NCI-H524 treated with DMSO at 0.1 percent for 48 hours (cell line): ENCODE data around the gene ASH1L.
"Not testable (repeated sequence)": the region's sequence is repeated elsewhere in the genome, so short reads cannot be mapped to it uniquely, and the experiment has no call there.

Source experiments
- DNase-seq: peaks from one replicate; lab custom pipeline; 2025; lab: John Stamatoyannopoulos, UW

Gene ASH1L

GRCh38 chr1:155561779-155562580 is 623 bp downstream of the ASH1L start:
- DNase-seq = not testable (repeated sequence)

- no peak for DNase-seq
These were observed 6.7 kb downstream of the ASH1L start for GRCh38 chr1:155555915-155556314.

DNA sequence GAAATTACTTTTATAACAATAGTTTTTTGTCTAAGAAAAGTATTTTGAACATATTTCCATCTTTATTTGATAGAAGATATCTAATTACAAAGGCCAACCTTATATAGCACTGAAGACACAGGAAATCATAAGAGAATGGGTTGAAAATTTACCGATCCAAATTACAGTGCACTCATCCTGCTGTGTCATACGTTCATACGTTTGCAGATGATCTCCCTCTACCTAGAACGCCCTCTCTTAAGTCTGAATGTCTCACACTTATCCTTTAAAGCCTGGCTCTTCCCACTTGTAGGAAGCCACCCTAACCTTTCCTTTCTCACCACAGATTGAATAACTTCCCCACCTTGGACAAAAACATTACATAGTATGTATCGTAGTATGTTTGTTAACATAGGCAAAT is 9.3 kb downstream of the ASH1L start:
- DNase-seq = no peak

DNA sequence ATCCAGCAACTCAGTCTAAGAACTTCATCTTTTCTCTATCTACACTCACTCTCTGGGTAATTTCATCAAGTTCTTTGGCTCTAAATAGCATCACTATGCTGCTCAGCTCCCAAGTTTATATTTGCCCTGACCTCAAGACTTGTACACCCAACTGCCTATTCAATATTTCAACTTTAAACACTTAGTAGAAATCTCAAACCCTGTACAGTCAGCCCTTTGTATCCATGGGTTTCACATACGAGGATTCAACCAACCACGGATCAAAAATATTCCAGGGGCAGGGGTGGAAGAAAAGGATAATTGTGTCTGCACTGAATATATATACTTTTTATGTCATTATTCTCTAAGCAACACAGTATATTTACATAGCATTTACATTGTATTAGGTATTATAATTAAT is 13.9 kb downstream of the ASH1L start:
- DNase-seq = no peak

GRCh38 chr1:155540000-155540874 is 22.4 kb downstream of the ASH1L start:
- DNase-seq = no peak

- DNase-seq = no peak
These were observed 25.4 kb downstream of the ASH1L start for GRCh38 chr1:155537193-155537592.

- no peak for DNase-seq
These were observed 31.0 kb downstream of the ASH1L start for GRCh38 chr1:155531624-155532023.

DNA sequence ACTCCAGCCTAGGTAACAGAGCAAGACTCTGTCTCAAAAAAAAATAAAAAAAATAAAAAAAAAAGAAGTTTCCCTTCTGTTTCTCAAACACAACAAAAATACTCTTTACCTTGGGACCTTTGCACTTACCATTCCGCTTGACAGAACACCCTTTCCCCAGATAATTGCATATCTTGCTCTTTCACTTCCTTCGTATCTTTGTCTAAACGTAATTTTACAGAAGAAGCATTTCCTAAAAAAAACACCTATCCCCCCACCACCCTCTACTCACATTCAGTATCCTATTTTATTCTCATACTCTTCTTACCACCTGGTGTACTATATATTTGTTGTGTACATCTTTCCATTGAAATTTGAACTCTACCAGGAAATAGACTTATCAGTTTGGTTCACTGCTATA is 32.7 kb downstream of the ASH1L start:
- DNase-seq = no peak

- DNase-seq = no peak
These were observed 33.5 kb downstream of the ASH1L start for GRCh38 chr1:155529109-155529508.

- no peak for DNase-seq
These were observed 34.9 kb downstream of the ASH1L start for GRCh38 chr1:155527677-155528076.

GRCh38 chr1:155526356-155526755 is 36.2 kb downstream of the ASH1L start:
- DNase-seq = no peak

DNA sequence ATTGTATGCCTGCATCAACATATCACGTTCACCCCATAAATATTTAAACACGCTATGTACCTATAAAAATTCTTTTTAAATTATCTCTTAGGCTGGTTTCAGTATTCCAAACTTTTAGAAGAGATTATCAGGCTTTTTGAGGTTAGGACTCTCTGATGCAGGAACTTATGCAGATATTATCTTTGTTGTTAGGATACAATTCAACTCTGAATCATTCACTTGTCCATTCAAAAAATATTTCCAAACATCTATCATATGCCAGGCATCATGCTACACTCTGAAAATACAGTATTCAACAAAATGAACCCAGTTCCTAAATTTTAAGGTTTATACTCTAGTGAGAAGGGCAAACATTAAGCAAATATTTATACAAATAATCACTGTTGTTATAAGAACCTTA is 40.5 kb downstream of the ASH1L start:
- DNase-seq = no peak

DNA sequence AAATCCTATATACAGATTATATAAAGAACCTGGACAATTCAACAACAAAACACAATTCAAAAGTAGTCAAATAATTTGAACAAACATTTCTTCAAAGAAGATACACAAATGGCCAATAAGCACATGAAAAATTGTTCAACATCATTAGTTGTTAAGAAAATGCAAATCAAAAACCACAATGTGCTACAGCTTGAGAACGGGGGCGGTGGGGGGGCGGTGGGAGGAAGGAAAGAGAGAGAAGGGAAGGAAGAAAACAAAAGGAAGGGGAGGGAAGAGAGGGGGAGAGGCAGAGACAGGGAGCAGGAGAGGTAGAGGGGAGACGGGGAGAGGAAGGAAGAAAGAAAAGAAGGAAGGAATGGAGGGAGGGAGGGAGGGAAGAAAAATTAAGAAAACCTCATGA is 44.1 kb downstream of the ASH1L start:
- DNase-seq = no peak

DNA sequence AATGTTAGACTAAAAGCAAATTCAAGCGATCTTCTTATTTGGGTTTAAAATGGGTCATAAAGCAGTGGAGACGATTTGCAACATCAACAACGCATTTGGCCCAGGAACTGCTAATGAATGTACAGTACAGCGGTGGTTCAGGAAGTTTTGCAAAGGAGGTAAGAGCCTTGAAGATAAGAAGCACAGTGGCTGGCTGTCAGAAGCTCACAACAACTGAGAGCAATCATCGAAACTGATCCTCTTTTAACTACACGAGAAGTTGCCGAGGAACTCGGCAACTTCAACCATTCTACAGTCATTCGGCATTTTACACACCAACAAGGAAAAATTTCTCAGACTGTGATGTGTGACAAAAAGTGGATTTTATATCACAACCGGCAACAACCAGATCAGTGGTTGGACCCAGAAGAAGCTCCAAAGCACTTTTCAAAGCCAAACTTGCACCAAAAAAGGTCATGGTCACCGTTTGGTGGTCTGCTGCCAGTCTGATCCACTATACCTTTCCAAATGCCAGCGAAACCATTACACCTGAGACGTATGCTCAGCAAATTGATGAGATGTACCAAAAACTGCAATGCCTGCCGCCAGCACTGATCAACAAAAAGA is 47.9 kb downstream of the ASH1L start:
- no peak for DNase-seq

DNA sequence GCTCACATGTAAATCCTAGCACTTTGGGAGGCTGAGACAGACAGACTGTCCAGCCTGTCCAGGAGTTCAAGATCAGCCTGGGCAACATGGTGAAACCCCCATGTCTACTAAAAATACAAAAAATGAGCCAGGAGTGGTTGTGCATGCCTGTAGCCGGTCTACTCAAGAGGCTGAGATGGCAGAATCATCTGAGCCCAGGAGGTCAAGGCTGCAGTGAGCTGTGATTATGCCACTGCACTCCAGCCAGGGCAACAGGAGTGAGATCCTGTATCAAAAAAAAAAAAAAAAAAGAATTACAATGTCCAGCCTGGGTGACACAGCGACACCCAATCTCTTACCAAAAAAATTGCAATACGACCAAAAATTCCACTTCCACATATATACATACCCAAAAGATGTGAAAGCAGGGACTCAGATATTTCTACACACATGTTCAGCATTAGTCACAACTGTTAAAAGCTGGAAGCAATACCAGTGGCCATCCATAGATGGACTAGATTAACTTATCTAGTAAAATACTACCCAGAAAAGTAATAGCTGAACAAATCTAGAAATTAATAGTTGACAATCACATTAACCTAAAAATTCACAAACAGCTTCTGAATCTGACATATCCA is 49.2 kb downstream of the ASH1L start:
- DNase-seq = no peak

DNA sequence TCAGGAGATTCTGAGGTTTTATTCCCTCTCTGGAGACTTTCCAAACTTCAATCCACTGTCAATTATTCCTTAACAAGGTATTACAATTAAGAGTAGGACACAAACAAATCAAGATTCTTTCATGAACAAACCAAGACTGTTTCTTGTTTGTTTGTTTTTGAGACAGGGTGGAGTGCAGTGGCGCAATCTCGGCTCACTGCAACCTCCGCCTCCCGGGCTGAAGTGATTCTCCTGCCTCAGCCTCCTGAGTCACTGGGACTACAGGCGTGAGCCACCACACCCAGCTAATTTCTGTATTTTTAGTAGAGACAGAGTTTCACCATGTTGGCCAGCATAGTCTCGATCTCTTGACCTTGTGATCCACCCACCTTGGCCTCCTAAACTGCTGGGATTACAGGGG is 51.2 kb downstream of the ASH1L start:
- DNase-seq = not testable (repeated sequence)

DNA sequence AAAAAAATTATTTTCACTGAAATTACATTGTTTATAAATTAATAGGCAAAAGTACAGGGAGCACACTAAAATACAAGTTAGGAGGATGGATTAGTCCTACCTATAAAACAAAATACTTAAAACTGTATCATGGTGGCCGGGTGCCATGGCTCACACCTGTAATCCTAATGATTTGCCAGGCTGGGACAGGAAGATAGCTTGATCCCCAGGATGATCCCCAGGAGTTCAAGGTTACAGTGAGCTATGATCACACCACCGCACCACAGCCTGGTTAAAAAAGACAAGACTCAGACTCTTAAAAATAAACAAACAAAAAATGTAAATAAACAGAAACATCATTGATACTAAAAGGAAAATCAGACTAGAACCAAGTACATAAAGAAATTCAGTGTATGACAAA is 53.5 kb downstream of the ASH1L start:
- no peak for DNase-seq

GRCh38 chr1:155507945-155508344 is 54.7 kb downstream of the ASH1L start:
- DNase-seq = no peak

GRCh38 chr1:155505963-155506362 is 56.6 kb downstream of the ASH1L start:
- not testable (repeated sequence) for DNase-seq

GRCh38 chr1:155504207-155504606 is 58.4 kb downstream of the ASH1L start:
- no peak for DNase-seq

- peak; percentile 25 for DNase-seq
These were observed 62.5 kb downstream of the ASH1L start for GRCh38 chr1:155499953-155500639.

DNA sequence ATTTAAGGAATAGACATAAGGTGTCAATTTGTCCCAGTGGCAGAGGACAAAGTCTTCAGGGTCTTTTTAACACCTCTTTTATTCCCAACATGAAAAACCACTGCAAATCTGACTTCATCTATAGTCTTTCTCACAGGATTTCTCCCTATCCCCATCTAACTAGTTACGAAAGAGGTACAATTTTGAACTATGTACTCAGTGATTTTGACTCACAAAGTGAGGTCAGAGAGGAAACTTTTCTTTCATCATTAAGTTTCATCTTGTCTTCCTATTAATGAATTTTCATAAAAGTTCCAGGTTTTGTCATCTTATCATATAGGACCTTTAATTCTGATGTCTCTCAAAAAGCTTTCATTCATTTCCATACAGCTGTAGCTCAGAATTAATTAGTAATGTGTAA is 63.3 kb downstream of the ASH1L start:
- DNase-seq = no peak
